Upper lobe of right lung (tissue), 1 donor: ENCODE results near the gene IL17B. TPM values are rescaled to one million over a fixed set of nuclear protein-coding genes. Genes with fewer than 3 reads are reported as not detected.

Experiments
- ATAC-seq: fragments of 200-7000 bp; cut with Tn5 transposase; one replicate; pipeline ENCODE4 v1.9.1; 2020; ENCODE audit warnings: mild to moderate bottlenecking, moderate library complexity
- DNase-seq: peaks from one replicate; pipeline ENCODE4 v3.0.0-alpha.2; 2020
- H3K27ac ChIP-seq: fragments of 200-600 bp; one replicate; pipeline ENCODE4 v1.8.0; 2022
- H3K27me3 ChIP-seq: fragments of 200-600 bp; one replicate; pipeline ENCODE4 v1.8.0; 2022; ENCODE audit warnings: mild to moderate bottlenecking
- H3K36me3 ChIP-seq: fragments of 200-600 bp; one replicate; pipeline ENCODE4 v1.8.0; 2022
- H3K4me1 ChIP-seq: fragments of 200-600 bp; one replicate; pipeline ENCODE4 v1.8.0; 2022
- H3K4me3 ChIP-seq: fragments of 200-600 bp; one replicate; pipeline ENCODE4 v1.8.0; 2022; ENCODE audit warnings: mild to moderate bottlenecking
- H3K9me3 ChIP-seq: fragments of 200-600 bp; one replicate; pipeline ENCODE4 v1.8.0; 2022
- CTCF ChIP-seq: fragments of 200-600 bp; IDR thresholded peaks from one replicate; pipeline ENCODE4 v1.8.0; 2022; ENCODE audit warnings: antibody characterized with exemption
- intact Hi-C: fragments of 100-400 bp; cut with DNase I; formaldehyde crosslinking; loops from one replicate; pipeline ENCODE4 v1.11.0; 2022
- total RNA-seq: library from RNA; stranded (reverse); fragmentation: NEBNext Ultra II Directional; extraction: Animal tissue kit (Norgen Biotek cat#: 25700); gene quantifications from one replicate; pipeline ENCODE4 v1.2.1, GENCODE V29; 2021
- donor health status: DM: no; HTN: yes; CAD: no; lungs with severe emphysema.

IL17B gene
- total RNA-seq, 1 donor from 2014 or later = not detected

- TF ChIP-seq CTCF = no peak
- intact Hi-C loops = loop anchor here (5.0 kb wide), 1 partner anchor 49 kb away; no protein-coding TSS in a partner anchor
- peak overlapping the region; percentile 58 for H3K27ac ChIP-seq
- no peaks in the 10 kb centered on the region for H3K27me3 ChIP-seq
- DNase-seq (peak; percentile 63), ATAC-seq (peak; percentile 22)
- no peak overlapping the region for H3K4me3 ChIP-seq
- no peaks in the 10 kb centered on the region for H3K9me3 ChIP-seq
- peaks cover 45% of the 10 kb centered on the region for H3K4me1 ChIP-seq
- no peaks in the 10 kb centered on the region for H3K36me3 ChIP-seq
These were observed 4.3 kb upstream of the IL17B start for GRCh38 chr5:149383399-149383798.

DNA sequence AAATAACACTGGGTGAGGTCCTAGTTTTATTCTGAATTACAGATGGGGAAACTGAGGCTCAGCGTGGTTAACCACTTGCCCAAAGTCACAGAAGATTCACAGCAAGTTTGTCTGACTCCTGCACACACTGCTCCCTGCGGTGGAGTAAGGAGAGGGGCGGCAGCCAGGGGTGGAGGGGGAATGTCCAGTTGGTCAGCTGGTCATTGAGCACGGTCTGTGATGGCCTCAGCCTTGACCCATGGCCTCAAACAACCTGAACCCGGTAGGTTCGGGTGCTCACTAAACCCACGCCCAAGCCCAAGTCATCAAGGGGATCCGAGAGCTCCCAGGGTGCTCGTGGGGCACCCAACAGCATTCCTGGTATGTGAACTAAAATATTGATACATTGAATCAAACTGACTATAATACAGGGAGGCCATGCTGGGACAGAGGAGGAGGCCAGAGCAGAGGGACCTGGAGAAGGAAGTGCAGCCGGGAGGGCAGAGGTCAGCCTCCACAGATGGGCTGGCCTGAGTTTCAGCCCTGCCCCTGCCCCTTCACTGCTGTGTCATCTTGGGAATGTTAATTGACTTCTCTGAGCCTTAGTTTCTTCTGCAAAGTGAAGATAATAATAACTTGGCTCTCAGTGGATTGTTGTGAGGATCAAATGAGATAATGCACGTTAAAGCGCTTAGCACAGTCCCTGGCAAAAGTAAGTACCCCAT, 3.6 kb upstream of the IL17B start:
- no peak for ATAC-seq

DNA sequence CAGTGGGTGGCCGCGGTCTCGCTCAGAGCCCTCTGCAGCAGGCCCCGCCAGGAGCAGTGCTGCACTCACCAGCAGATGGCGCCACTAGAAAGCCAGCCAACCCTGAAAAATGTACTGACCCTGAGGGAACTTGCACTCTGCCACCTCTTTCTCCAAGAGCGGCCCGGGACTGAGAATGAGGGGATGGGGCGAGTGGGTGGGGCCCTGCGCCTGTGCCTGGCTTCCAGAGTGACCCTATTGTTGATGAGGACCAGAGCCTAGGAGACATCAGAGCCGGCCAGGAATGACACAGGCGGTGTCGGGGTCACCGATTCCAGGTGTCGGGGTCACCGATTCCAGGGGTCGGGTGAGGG, 2.9 kb upstream of the IL17B start:
- Histone ChIP-seq H3K27me3 (no peaks in the 10 kb centered on the region), H3K4me1 (peaks cover 35% of the 10 kb centered on the region), H3K27ac (peak overlapping the region; percentile 58), H3K4me3 (no peak overlapping the region), H3K36me3 (no peaks in the 10 kb centered on the region), H3K9me3 (no peaks in the 10 kb centered on the region)
- TF ChIP-seq CTCF = peak; percentile 96
- intact Hi-C loops = loop anchor here (5.0 kb wide), 1 partner anchor 50 kb away; no protein-coding TSS in a partner anchor
- DNase-seq (peak; percentile 82), ATAC-seq (peak; percentile 87)

More for the DNA sequence above, 3.6 kb upstream of the IL17B start:
- peak; percentile 34 for DNase-seq
- TF ChIP-seq CTCF = no peak
- no peaks in the 10 kb centered on the region for H3K27me3 ChIP-seq
- intact Hi-C loops = loop anchor here (5.0 kb wide), 1 partner anchor 50 kb away; no protein-coding TSS in a partner anchor
- H3K4me3 ChIP-seq = no peak overlapping the region
- H3K4me1 ChIP-seq = peaks cover 42% of the 10 kb centered on the region
- H3K9me3 ChIP-seq = no peaks in the 10 kb centered on the region
- peak overlapping the region; percentile 58 for H3K27ac ChIP-seq
- no peaks in the 10 kb centered on the region for H3K36me3 ChIP-seq

DNA sequence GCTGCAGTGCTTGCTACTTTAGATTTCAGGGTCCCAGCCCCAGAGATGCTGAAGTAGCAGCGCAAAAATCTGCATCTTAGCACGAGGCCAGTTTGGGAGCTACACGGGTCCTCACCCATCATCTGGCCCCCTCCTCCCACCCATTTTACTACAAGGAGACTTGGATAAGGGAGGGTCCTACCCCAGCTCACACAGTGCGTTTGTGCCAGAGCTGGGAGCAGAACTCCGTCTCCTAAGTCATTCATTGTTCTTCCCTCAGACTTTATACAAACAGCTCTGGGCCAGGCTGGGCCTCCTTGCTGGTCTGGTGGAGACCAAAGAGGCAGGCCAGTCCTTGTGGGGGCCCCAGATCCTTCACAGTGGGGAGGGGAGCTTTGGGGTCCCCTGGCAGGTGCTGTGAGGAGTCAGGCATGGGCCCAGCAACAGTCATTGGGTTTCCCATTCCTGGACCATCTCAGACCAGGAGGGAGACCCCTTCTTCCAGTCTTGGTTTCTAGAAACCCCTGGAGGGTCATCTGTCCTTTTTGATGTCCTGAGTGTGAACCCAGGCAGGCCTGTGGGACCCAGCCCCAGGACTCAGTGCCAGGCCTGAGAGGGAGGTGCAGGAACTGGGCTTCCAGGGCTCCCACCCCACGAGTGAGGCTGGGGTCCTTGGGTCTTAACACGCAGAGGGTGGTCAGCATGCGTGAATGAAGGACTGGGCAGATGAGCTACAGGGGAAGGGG, 2.3 kb upstream of the IL17B start:
- DNase-seq = peak; percentile 34

More for the DNA sequence above, 2.3 kb upstream of the IL17B start:
- intact Hi-C loops = loop anchor here (5.0 kb wide), 1 partner anchor 51 kb away; no protein-coding TSS in a partner anchor
- ATAC-seq = no peak
- no peaks in the 10 kb centered on the region for H3K27me3 ChIP-seq
- no peak for TF ChIP-seq CTCF
- H3K27ac ChIP-seq = peak overlapping the region; percentile 25
- no peaks in the 10 kb centered on the region for H3K36me3 ChIP-seq
- peaks cover 31% of the 10 kb centered on the region for H3K4me1 ChIP-seq
- H3K9me3 ChIP-seq = no peaks in the 10 kb centered on the region
- no peak overlapping the region for H3K4me3 ChIP-seq
